Activated CD4-positive, alpha-beta T cell treated with anti-CD3 and anti-CD28 coated beads, Interleukin-10, Interleukin-2, amounts not matched to agents 100 ng/mL and 50 ng/mL, durations not matched to agents 16 hours and 8 hours (primary cell): ENCODE data around the gene TIMM21.
A peak's percentile ranks its signal among the peaks of the same experiment; 100 is the strongest.

Experiments
- DNase-seq: peaks from one replicate; pipeline ENCODE4 v3.0.0-alpha.2; 2020

The TIMM21 gene

GRCh38 chr18:74148543-74149070 lies 284 bp downstream of the TIMM21 start:
- DNase-seq: no peak

GRCh38 chr18:74149878-74150277 lies 1.6 kb downstream of the TIMM21 start:
- DNase-seq: no peak

- DNase-seq: no peak
These were observed 3.9 kb downstream of the TIMM21 start for GRCh38 chr18:74152270-74152669.

- DNase-seq: no peak
These were observed 4.5 kb downstream of the TIMM21 start for GRCh38 chr18:74152857-74153256.

GRCh38 chr18:74153377-74153776 lies 5.1 kb downstream of the TIMM21 start:
- no peak for DNase-seq

- no peak for DNase-seq
These were observed 5.5 kb downstream of the TIMM21 start for GRCh38 chr18:74153793-74154192.

GRCh38 chr18:74154716-74155115 lies 6.4 kb downstream of the TIMM21 start:
- no peak for DNase-seq

- no peak for DNase-seq
These were observed 7.0 kb downstream of the TIMM21 start for GRCh38 chr18:74155276-74155675.

GRCh38 chr18:74163019-74163660 lies 14.8 kb downstream of the TIMM21 start:
- DNase-seq: no peak

GRCh38 chr18:74166386-74166785 lies 18.1 kb downstream of the TIMM21 start:
- no peak for DNase-seq

GRCh38 chr18:74171910-74172606 lies 23.7 kb downstream of the TIMM21 start:
- peak; percentile 16 for DNase-seq

GRCh38 chr18:74172697-74173433 lies 24.5 kb downstream of the TIMM21 start:
- no peak for DNase-seq

GRCh38 chr18:74173434-74173750 lies 25.1 kb downstream of the TIMM21 start:
- DNase-seq: no peak

GRCh38 chr18:74175658-74176057 lies 27.3 kb downstream of the TIMM21 start:
- no peak for DNase-seq

- DNase-seq: no peak
These were observed 30.6 kb downstream of the TIMM21 start for GRCh38 chr18:74178884-74179283.

- DNase-seq: no peak
These were observed 31.4 kb downstream of the TIMM21 start for GRCh38 chr18:74179623-74180199.

GRCh38 chr18:74182335-74182734 lies 34.0 kb downstream of the TIMM21 start:
- no peak for DNase-seq

GRCh38 chr18:74183130-74183529 lies 34.8 kb downstream of the TIMM21 start:
- no peak for DNase-seq

- no peak for DNase-seq
These were observed 36.6 kb downstream of the TIMM21 start for GRCh38 chr18:74184875-74185274.

GRCh38 chr18:74185860-74186259 lies 37.5 kb downstream of the TIMM21 start:
- no peak for DNase-seq

- no peak for DNase-seq
These were observed 38.3 kb downstream of the TIMM21 start for GRCh38 chr18:74186661-74187060.

- DNase-seq: no peak
These were observed 41.8 kb downstream of the TIMM21 start for GRCh38 chr18:74190086-74190485.

- DNase-seq: no peak
These were observed 43.3 kb downstream of the TIMM21 start for GRCh38 chr18:74191577-74191976.

- no peak for DNase-seq
These were observed 46.4 kb downstream of the TIMM21 start for GRCh38 chr18:74194691-74195090.
